Panc1 (cell line): ENCODE data around the gene HOXA5. TPM values are rescaled to one million over a fixed set of nuclear protein-coding genes. Genes with fewer than 3 reads are reported as not detected.
A peak's percentile ranks its signal among the peaks of the same experiment; 100 is the strongest.

Source experiments
- ATAC-seq: fragments of 200-7000 bp; cut with Tn5 transposase; 2 replicates; pipeline ENCODE4 v1.9.1; 2020; ENCODE audit warnings: mild to moderate bottlenecking, moderate library complexity
- BruUV-seq: library from RNA; stranded (reverse); fragments of 400-500 nt; replicated peaks from 2 replicates; lab custom pipeline; 2021; lab: Mats Ljungman, UMichigan
- CTCF ChIA-PET: fragments of 300-600 bp; sonication (Branson Sonifier 250); formaldehyde crosslinking; loops from one replicate; lab custom pipeline; 2022; ENCODE audit warnings: antibody characterized with exemption; lab: Charles Lee
- POLR2A ChIA-PET: fragments of 300-600 bp; sonication (Branson Sonifier 250); formaldehyde crosslinking; loops from one replicate; lab custom pipeline; 2022; ENCODE audit warnings: antibody characterized with exemption; lab: Charles Lee
- DNase-seq: peaks from one replicate; pipeline ENCODE4 v3.0.0-alpha.2; 2010; ENCODE audit warnings: low read depth, low spot score
- H3K27ac ChIP-seq: 2 replicates; pipeline ENCODE4 v1.5.1; 2011; ENCODE audit warnings: mild to moderate bottlenecking, low read length, inconsistent platforms
- H3K27me3 ChIP-seq: fragments of 200-500 bp; sonication (Bioruptor generic); 2 replicates; pipeline ENCODE4 v1.6.0; 2014; ENCODE audit warnings: low read length, inconsistent platforms; ENCODE audit not compliant: control insufficient read depth, insufficient read depth
- H3K36me3 ChIP-seq: fragments of 200-500 bp; sonication (Bioruptor generic); 2 replicates; pipeline ENCODE4 v1.5.1; 2014; ENCODE audit warnings: inconsistent platforms, mild to moderate bottlenecking, low read length, moderate library complexity; ENCODE audit not compliant: control insufficient read depth, insufficient read depth
- H3K4me1 ChIP-seq: 2 replicates; pipeline ENCODE4 v1.5.1; 2011; ENCODE audit warnings: inconsistent platforms, mild to moderate bottlenecking, low read length, moderate library complexity; ENCODE audit not compliant: control insufficient read depth, insufficient read depth
- H3K4me3 ChIP-seq, 2 experiments: 2 replicates each; pipeline ENCODE4 v1.5.1; 2011 to 2012; ENCODE audit warnings: low read depth in 2 of 2, low read length in 2 of 2, mild to moderate bottlenecking in 2 of 2, inconsistent platforms in 1 of 2, moderate library complexity in 1 of 2
- H3K9me3 ChIP-seq: fragments of 200-500 bp; sonication (Bioruptor generic); 2 replicates; pipeline ENCODE4 v1.5.1; 2014; ENCODE audit warnings: low read depth, mild to moderate bottlenecking, inconsistent platforms, low read length, moderate library complexity; ENCODE audit not compliant: control insufficient read depth, insufficient read depth
- POLR2AphosphoS5 ChIP-seq: IDR thresholded peaks from 2 replicates; pipeline ENCODE4 v1.6.1; 2012; ENCODE audit warnings: mild to moderate bottlenecking, low read depth, low read length, moderate library complexity
- REST ChIP-seq, 2 experiments: IDR thresholded peaks; 2 replicates each; pipeline ENCODE4 v1.6.1; 2011 to 2012; ENCODE audit warnings: low read depth in 2 of 2, control low read depth in 1 of 2, low read length in 1 of 2, mild to moderate bottlenecking in 1 of 2, moderate library complexity in 1 of 2; ENCODE audit not compliant: insufficient read depth in 1 of 2
- SIN3A ChIP-seq: IDR thresholded peaks from 2 replicates; pipeline ENCODE4 v1.6.1; 2012; ENCODE audit warnings: low read depth, mild to moderate bottlenecking, low read length, moderate library complexity, borderline replicate concordance; ENCODE audit not compliant: insufficient read depth
- TCF7L2 ChIP-seq: IDR thresholded peaks from 2 replicates; pipeline ENCODE4 v1.6.1; 2011; ENCODE audit warnings: mild to moderate bottlenecking, low read depth, low read length, inconsistent platforms
- in situ Hi-C: cut with HindIII; loops from 2 replicates; pipeline ENCODE4 v1.10.0; 2016; ENCODE audit warnings: low sequenced_read_pairs, low pct_unique_long_range_greater_than_20kb
- intact Hi-C: fragments of 100-400 bp; cut with micrococcal nuclease; formaldehyde crosslinking; loops from one replicate; pipeline ENCODE4 v1.10.0; 2022; ENCODE audit not compliant: unreplicated experiment
- total RNA-seq: library from RNA; stranded (reverse); gene quantifications from one replicate; pipeline ENCODE4 v1.2.1, GENCODE V29; 2021; ENCODE audit not compliant: unreplicated experiment
- TF ChIP-seq, protein P1 (sequence below): fragments of 450-650 bp; IDR thresholded peaks from 2 replicates; pipeline ENCODE4 v1.5.1; 2017; ENCODE audit warnings: mild to moderate bottlenecking

The HOXA5 gene
- total RNA-seq, 1 experiment from 2014 or later: 3.9 TPM

DNA sequence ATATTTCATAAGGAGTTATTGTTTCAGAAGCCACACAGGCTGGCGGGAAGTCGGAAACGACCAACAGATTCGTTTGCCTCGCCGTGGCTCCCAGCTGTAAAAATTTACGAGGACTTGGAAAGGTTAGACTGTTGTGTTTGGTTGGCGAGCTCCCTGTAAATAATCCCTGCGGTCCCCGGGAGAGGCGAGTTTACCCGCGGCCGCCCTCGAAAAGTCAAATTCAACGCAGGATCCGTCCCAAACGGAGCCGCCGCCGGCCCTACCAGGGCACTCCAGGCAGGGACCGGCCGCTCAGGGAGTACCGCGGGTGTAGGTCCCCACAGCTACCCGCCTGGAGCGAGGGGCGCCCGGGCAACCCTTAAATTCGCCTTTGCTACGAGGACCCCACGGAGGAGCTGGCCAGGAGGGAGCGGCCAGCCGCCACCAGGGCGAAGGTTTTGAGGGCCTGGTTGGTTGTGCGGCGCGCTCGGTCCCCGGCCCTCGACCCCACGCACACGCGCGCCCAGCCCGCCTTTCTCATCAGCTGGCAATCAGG is 22.6 kb upstream of the HOXA5 start:
- Histone ChIP-seq H3K27ac (no peak overlapping the region), H3K4me1 (peaks cover 5% of the 10 kb centered on the region; the same call in 1 of the 2 replicates), H3K9me3 (no peaks in the 10 kb centered on the region), H3K27me3 (no peaks in the 10 kb centered on the region), H3K4me3 (no peak overlapping the region), H3K36me3 (no peaks in the 10 kb centered on the region; the same call in 1 of the 2 replicates)
- TF ChIP-seq REST (IDR thresholded peaks at IDR 0.05; ENCODE audit: insufficient read depth in 1 of 2, low read depth in 2 of 2, low read length in 1 of 2) (no peak), SIN3A (no peak), POLR2AphosphoS5 (no peak), TCF7L2 (no peak)
- TF ChIP-seq, protein P1, sequence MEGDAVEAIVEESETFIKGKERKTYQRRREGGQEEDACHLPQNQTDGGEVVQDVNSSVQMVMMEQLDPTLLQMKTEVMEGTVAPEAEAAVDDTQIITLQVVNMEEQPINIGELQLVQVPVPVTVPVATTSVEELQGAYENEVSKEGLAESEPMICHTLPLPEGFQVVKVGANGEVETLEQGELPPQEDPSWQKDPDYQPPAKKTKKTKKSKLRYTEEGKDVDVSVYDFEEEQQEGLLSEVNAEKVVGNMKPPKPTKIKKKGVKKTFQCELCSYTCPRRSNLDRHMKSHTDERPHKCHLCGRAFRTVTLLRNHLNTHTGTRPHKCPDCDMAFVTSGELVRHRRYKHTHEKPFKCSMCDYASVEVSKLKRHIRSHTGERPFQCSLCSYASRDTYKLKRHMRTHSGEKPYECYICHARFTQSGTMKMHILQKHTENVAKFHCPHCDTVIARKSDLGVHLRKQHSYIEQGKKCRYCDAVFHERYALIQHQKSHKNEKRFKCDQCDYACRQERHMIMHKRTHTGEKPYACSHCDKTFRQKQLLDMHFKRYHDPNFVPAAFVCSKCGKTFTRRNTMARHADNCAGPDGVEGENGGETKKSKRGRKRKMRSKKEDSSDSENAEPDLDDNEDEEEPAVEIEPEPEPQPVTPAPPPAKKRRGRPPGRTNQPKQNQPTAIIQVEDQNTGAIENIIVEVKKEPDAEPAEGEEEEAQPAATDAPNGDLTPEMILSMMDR: no peak
- CTCF ChIA-PET: interaction anchor here (0.7 kb wide), 1 partner anchor 338 kb away, joined by 7 read pairs; no protein-coding TSS in a partner anchor
- POLR2A ChIA-PET: no interaction called here
- no peak for ATAC-seq
- in situ Hi-C loops (no loop called here), intact Hi-C loops (no loop called here)
- no TSS peak for BruUV-seq
- no peak for DNase-seq

- intact Hi-C loops (no loop called here), in situ Hi-C loops (no loop called here)
- H3K4me3 ChIP-seq: peak within 1 kb of the TSS; percentile 37 to 41
Observed at GRCh38 chr7:27165089-27165995, 21.9 kb upstream of the HOXA5 start, which contains the start of gene HOXA9. TSS of gene HOXA9 (minus strand) at chr7:27165537. CDS start at chr7:27165457, 80 bp downstream.

More at GRCh38 chr7:27165089-27165995, 21.9 kb upstream of the HOXA5 start, which contains the start of gene HOXA9:
- no peak for DNase-seq
- peaks cover 3% of the 10 kb centered on the region; the same call in 1 of the 2 replicates for H3K4me1 ChIP-seq
- H3K27me3 ChIP-seq: no peaks in the 10 kb centered on the region
- no peaks in the 10 kb centered on the region; the same call in 1 of the 2 replicates for H3K36me3 ChIP-seq
- CTCF ChIA-PET: no interaction called here
- no peak within 1 kb of the TSS for H3K27ac ChIP-seq
- no peak for TF ChIP-seq REST (IDR thresholded peaks at IDR 0.05; ENCODE audit: insufficient read depth in 1 of 2, low read depth in 2 of 2, low read length in 1 of 2)
- TF ChIP-seq SIN3A: no peak
- no peak for TF ChIP-seq POLR2AphosphoS5
- TF ChIP-seq TCF7L2: no peak
- TF ChIP-seq, protein P1: no peak
- ATAC-seq: no peak
- no peaks in the 10 kb centered on the region for H3K9me3 ChIP-seq
- no TSS peak for BruUV-seq
- POLR2A ChIA-PET: no interaction called here
